HUES64 (cell line): ENCODE data around the gene SFXN5.

Source experiments
- H3K27ac ChIP-seq: 2 replicates; pipeline ENCODE4 v1.7.0; 2013; ENCODE audit warnings: low read depth, low read length, inconsistent platforms
- H3K27me3 ChIP-seq: 2 replicates; pipeline ENCODE4 v1.6.1; 2013; ENCODE audit warnings: mild to moderate bottlenecking, low read length; ENCODE audit not compliant: insufficient read depth
- H3K36me3 ChIP-seq: 2 replicates; pipeline ENCODE4 v1.6.1; 2013; ENCODE audit warnings: mild to moderate bottlenecking, low read length; ENCODE audit not compliant: insufficient read depth
- H3K4me1 ChIP-seq: 2 replicates; pipeline ENCODE4 v1.6.1; 2013; ENCODE audit warnings: mild to moderate bottlenecking, low read length, moderate library complexity; ENCODE audit not compliant: insufficient read depth
- H3K4me3 ChIP-seq: 2 replicates; pipeline ENCODE4 v1.5.1; 2013; ENCODE audit warnings: mild to moderate bottlenecking, low read length, moderate library complexity
- H3K9ac ChIP-seq: 2 replicates; pipeline ENCODE4 v1.6.1; 2013; ENCODE audit warnings: mild to moderate bottlenecking, low read depth, low read length
- H3K9me3 ChIP-seq: 2 replicates; pipeline ENCODE4 v1.6.1; 2013; ENCODE audit warnings: low read depth, low read length; ENCODE audit not compliant: insufficient read depth
- WGBS: fragments of 150-250, 120-280 bp; methylation state at CpG from one replicate; pipeline ENCODE4 v1.1.7; 2013; ENCODE audit warnings: missing lambda C conversion rate; 5-methylcytosine and 5-hydroxymethylcytosine counted together

Gene SFXN5

DNA sequence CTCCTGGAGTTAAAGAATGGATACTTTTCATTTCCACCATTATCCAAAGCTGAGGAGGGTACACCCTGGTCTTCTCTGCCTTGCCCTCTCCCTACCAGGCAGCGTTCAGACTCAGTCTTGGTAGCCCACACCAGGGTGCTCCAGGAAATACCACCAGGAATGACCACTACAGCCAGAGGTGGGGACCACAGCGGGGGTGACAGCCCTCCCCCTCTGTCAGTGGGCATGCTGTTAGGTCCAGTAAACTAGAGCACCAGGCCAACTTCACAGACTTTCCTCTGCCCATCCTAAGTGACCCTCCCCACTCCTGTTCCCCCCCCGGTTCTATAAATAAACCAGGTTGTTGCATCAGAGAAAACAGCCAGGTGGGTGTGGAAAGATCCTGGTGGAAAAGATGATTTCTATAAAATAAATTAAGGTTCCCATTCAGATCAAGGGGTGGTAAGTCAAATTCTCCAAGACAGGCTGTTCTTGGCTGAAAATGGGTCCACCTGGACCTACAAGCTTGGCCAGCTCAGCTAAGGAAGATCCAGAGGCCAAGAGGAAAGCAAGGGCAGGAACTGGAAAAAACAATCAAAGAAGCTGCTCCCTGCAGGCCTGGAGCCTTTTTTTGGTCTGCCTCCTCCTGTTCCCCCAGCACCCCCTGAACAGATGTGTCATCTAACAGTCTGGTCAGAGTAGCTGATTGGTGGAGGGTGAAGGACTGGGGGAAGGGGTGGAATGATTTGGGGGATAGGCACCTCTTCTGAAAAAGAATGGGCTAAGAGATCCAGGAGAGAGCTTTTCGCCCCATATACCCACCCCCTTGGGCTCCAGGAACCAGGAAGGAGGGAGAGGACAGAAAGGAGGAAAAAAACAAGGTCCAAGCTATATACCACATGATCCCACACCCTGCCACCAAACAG, 38.9 kb upstream of the SFXN5 start:
- peaks cover 14% of the 10 kb centered on the region; the same call in 1 of the 2 replicates for H3K4me1 ChIP-seq
- H3K27me3 ChIP-seq, result peaks cover 29% of the 10 kb centered on the region
- no peak overlapping the region for H3K9ac ChIP-seq
- peak overlapping the region; percentile 81 for H3K4me3 ChIP-seq
- no peaks in the 10 kb centered on the region for H3K9me3 ChIP-seq
- 71% methylated on average over 2 of the region's 4 CpGs for WGBS
- H3K27ac ChIP-seq, result no peak overlapping the region
- no peaks in the 10 kb centered on the region for H3K36me3 ChIP-seq

GRCh38 chr2:73109431-73110167, 38.1 kb upstream of the SFXN5 start:
- WGBS, result 91% methylated on average over 5 of the region's 5 CpGs
- H3K9ac ChIP-seq, result no peak overlapping the region
- no peaks in the 10 kb centered on the region for H3K9me3 ChIP-seq
- no peak overlapping the region for H3K27ac ChIP-seq
- H3K4me1 ChIP-seq, result peaks cover 14% of the 10 kb centered on the region; the same call in 1 of the 2 replicates
- peaks cover 26% of the 10 kb centered on the region for H3K27me3 ChIP-seq
- H3K36me3 ChIP-seq, result no peaks in the 10 kb centered on the region
- H3K4me3 ChIP-seq, result no peak overlapping the region

- Histone ChIP-seq H3K27ac (no peak overlapping the region), H3K9me3 (no peaks in the 10 kb centered on the region), H3K27me3 (peaks cover 10% of the 10 kb centered on the region), H3K4me3 (no peak overlapping the region), H3K4me1 (peaks cover 19% of the 10 kb centered on the region), H3K9ac (no peak overlapping the region), H3K36me3 (no peaks in the 10 kb centered on the region)
- WGBS, result 86% methylated on average over 12 of the region's 12 CpGs
Measured at GRCh38 chr2:73107211-73107926, 35.9 kb upstream of the SFXN5 start.

DNA sequence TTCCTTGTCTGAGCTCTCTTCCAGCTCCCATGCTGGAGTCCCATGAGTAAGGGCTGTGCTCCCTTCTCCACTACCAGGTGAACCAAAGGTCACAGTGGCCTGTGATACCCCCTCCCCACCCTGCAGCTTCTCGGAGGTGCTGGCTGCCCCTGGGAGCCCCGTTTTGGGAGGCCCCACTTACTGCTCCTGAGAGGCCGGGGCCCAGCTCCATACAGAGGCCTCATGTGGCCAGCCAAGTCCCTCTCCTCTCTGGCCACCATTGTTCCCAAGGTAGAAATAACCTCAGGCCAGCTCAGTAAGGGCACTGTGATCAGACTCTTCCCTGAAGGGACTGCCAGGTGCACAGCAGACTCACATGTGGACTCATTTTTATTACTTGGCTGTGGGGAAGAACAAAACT, 35.3 kb upstream of the SFXN5 start:
- H3K9ac ChIP-seq, result no peak overlapping the region
- peaks cover 24% of the 10 kb centered on the region for H3K4me1 ChIP-seq
- no peaks in the 10 kb centered on the region for H3K9me3 ChIP-seq
- 90% methylated on average over 3 of the region's 3 CpGs for WGBS
- H3K27me3 ChIP-seq, result peaks cover 4% of the 10 kb centered on the region
- no peak overlapping the region for H3K27ac ChIP-seq
- no peaks in the 10 kb centered on the region for H3K36me3 ChIP-seq
- H3K4me3 ChIP-seq, result no peak overlapping the region

GRCh38 chr2:73105511-73105971, 34.0 kb upstream of the SFXN5 start:
- no peaks in the 10 kb centered on the region for H3K27me3 ChIP-seq
- peaks cover 19% of the 10 kb centered on the region for H3K4me1 ChIP-seq
- H3K36me3 ChIP-seq, result no peaks in the 10 kb centered on the region
- H3K27ac ChIP-seq, result no peak overlapping the region
- no peak overlapping the region for H3K4me3 ChIP-seq
- 92% methylated on average over 2 of the region's 2 CpGs for WGBS
- no peak overlapping the region for H3K9ac ChIP-seq
- H3K9me3 ChIP-seq, result no peaks in the 10 kb centered on the region

GRCh38 chr2:73104933-73105332, 33.4 kb upstream of the SFXN5 start:
- Histone ChIP-seq H3K9me3 (no peaks in the 10 kb centered on the region), H3K36me3 (no peaks in the 10 kb centered on the region), H3K9ac (no peak overlapping the region), H3K27ac (no peak overlapping the region), H3K4me1 (peaks cover 15% of the 10 kb centered on the region), H3K27me3 (no peaks in the 10 kb centered on the region), H3K4me3 (no peak overlapping the region)
- 97% methylated on average over 3 of the region's 3 CpGs for whole genome bisulfite sequencing

DNA sequence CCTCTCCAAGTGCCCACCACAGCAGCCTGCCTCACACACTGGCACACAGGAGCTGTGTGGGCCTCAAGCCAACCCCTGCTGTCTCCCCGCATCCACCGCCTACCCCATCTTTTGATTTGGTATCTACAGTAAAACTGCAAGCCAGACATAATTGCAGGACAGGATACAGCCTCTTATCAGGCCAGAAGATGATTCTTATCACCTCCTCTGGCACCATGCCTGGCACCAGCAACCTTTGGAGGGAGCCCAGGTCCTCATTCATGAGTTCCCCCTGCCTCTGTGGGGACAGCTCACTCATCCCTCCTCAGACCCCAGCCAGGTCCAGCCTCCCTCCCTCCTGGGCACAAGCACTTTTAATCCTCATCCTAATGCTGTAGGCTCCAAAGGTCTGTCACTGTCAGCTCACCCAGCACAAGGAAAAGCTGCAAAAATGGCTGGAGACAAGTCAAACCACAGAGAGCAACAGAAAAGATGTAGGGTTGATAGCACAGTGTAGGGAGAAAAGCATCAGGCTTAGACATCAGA, 31.6 kb upstream of the SFXN5 start:
- Histone ChIP-seq H3K27ac (no peak overlapping the region), H3K36me3 (no peaks in the 10 kb centered on the region), H3K9me3 (no peaks in the 10 kb centered on the region), H3K27me3 (no peaks in the 10 kb centered on the region), H3K4me3 (no peak overlapping the region), H3K4me1 (peaks cover 15% of the 10 kb centered on the region), H3K9ac (no peak overlapping the region; the same call in 1 of the 2 replicates)
- 99% methylated on average over 2 of the region's 2 CpGs for WGBS

DNA sequence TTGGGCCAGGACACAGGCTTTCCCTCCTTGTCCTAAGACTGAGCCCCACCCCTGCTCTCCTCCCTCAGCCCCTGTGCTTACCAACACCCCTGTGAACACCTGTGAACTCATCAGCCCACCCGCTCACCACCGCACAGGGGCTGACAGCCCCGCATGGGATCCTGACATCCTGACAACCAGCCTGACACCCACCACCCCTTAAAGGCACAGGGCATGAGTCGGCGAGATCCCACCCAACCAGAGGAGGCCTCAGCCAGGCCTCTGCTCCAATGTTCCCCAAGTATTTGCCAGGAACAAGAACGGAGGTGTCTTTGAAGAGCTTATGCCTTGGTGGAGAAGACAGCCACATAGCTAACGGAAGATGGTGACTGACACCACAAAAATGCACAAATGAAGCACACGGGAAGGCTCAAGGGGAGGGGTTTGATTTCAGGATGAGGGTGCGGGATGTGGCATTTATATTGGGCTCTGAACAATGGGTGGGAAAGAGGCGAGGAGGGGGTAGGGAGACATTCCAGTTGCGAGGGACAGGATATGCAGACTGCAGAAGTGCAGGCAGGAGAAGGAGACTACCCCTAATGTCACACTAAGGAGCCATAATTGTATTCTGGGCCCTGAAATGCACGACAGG, 30.2 kb upstream of the SFXN5 start:
- Histone ChIP-seq H3K4me1 (peaks cover 15% of the 10 kb centered on the region), H3K27ac (no peak overlapping the region), H3K9me3 (no peaks in the 10 kb centered on the region), H3K27me3 (no peaks in the 10 kb centered on the region), H3K4me3 (no peak overlapping the region), H3K9ac (no peak overlapping the region), H3K36me3 (no peaks in the 10 kb centered on the region)
- WGBS, result 70% methylated on average over 12 of the region's 12 CpGs

- Histone ChIP-seq H3K27me3 (no peaks in the 10 kb centered on the region), H3K27ac (no peak overlapping the region), H3K9ac (no peak overlapping the region), H3K4me3 (no peak overlapping the region), H3K36me3 (no peaks in the 10 kb centered on the region), H3K9me3 (no peaks in the 10 kb centered on the region), H3K4me1 (peaks cover 15% of the 10 kb centered on the region)
- 92% methylated on average over 4 of the region's 4 CpGs for WGBS
Measured at GRCh38 chr2:73100956-73101355, 29.4 kb upstream of the SFXN5 start.

DNA sequence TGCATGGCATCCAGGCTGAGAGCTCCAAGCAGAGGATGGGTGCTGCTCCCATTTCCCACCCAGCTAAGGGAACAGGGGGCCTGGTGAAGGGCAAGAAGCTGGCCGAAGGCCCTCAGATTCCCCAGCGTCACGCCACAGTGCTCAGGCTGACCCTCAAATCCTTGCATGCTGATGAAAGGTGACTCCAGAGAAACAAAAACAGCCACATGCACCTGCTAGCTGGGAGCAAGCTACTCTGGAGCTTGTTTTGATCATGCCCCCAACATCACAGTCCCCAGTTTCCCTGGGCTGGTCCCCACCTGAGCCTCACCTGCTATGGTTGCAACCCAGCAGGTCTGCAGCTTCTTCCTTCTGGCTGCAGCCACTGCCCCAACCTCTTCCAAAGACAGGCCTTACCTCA, 28.0 kb upstream of the SFXN5 start:
- 94% methylated on average over 3 of the region's 3 CpGs for WGBS

More for the DNA sequence above, 28.0 kb upstream of the SFXN5 start:
- Histone ChIP-seq H3K9me3 (no peaks in the 10 kb centered on the region), H3K4me3 (no peak overlapping the region), H3K36me3 (no peaks in the 10 kb centered on the region), H3K4me1 (peaks cover 15% of the 10 kb centered on the region), H3K27me3 (no peaks in the 10 kb centered on the region), H3K27ac (no peak overlapping the region), H3K9ac (no peak overlapping the region)
